DMS79 treated with DMSO at 0.1 percent for 48 hours (cell line): ENCODE measurements around the gene WASF2.
A peak's percentile ranks its signal among the peaks of the same experiment; 100 is the strongest.
"Not testable (repeated sequence)": the region's sequence is repeated elsewhere in the genome, so short reads cannot be mapped to it uniquely, and the experiment has no call there.

Experiments
- DNase-seq: peaks from one replicate; lab custom pipeline; 2025; lab: John Stamatoyannopoulos, UW

WASF2 gene

DNA sequence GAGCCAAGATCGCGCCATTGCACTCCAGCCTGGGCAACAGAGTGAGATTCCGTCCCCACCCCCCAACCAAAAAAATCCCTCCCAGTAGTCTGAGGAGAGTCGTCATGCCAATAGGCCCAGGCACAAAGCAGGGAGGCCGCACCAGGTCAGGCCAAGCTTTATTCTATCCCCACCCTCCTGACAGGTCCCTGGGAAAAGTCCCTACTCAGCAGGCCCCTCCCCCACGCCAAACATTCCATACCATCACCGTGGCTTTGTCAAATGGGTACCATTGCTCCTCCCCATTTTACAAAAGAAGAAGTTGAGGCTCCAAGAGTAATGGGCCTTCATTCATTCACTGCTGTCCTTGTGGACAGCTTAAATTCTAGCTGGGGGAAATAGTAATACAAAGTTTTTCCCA lies 92.2 kb downstream of the WASF2 start:
- DNase-seq, result no peak

DNA sequence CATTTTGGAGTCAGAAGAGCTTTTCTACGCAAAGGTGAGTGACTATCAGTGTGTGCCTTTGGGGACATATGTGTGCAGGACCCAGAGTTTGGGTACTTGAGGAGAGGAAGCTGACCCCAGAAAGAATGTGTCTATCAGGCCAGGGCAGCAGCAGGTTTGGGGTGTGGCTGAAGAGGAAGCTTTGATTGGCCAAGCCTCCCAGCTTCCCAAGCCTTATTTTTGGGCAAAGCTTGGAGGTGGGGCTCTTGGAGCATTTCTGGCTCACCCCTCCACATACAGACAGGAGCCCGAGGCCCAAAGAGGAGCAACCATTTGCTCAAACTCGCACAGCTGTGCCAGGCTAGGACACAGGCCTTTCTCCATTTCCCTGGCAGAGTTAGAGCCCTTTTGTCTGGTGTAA lies 92.9 kb downstream of the WASF2 start:
- no peak for DNase-seq

- peak; percentile 85 for DNase-seq
These were observed 94.3 kb downstream of the WASF2 start for GRCh38 chr1:27395441-27396195.

- no peak for DNase-seq
These were observed 95.0 kb downstream of the WASF2 start for GRCh38 chr1:27394925-27395324.

DNA sequence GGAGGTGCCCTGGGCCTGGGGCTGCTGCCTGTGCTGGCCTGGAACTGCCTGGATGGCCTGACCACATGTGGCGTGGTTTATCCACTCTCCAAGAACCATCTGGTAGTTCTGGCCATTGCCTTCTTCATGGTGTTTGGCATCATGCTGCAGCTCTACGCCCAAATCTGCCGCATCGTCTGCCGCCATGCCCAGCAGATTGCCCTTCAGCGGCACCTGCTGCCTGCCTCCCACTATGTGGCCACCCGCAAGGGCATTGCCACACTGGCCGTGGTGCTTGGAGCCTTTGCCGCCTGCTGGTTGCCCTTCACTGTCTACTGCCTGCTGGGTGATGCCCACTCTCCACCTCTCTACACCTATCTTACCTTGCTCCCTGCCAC lies 95.7 kb downstream of the WASF2 start:
- DNase-seq, result no peak

- DNase-seq, result no peak
These were observed 96.2 kb downstream of the WASF2 start for GRCh38 chr1:27393641-27394281.

DNA sequence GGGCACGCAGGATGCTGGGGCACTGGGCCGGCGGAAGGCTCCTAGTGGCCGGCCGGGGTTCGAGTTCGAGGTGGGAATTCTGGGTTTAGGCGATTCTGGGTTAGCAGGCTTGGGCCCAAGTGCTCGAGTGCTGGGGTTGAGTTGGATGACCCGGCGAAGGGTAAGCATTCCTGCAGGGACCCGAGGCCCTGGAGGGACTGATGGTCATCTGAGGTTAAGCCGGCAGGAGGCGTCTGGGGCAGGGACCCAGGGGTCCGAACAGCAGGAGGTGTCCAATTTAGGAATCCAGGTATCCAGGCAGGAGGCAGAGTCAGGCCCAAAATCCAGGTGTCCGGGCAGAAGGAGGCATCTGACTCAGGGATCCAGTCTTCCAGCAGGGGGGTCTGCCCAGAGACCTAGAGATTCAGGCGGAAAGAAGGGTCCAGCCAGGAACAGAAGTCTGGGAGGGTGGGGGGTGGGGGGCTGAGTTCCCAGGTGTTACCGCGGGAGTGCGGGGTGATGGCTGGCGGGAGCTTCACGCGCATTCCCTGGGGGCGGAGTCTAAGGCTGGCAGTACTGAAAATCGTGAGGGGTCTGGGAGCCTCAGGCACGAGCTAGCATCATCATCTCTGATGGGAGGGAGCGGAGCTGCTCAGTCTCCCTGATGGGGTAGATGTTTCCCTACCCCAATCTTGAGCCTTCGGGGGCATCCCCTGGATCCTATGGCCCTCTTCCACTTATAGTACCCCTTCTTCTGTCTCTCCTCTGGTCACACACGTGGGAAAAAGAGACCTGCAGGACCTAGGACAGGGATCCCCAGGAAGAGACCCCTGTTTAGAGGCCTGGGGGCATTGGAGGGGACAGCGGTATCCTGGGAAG lies 97.0 kb downstream of the WASF2 start:
- no peak for DNase-seq

- peak; percentile 91 for DNase-seq
These were observed 97.7 kb downstream of the WASF2 start, which contains the start of gene GPR3 for GRCh38 chr1:27392096-27392777. TSS of gene GPR3 (plus strand) at chr1:27392622. CDS start at chr1:27393799, 1,177 bp downstream.

- peak; percentile 53 for DNase-seq
These were observed 98.4 kb downstream of the WASF2 start for GRCh38 chr1:27391511-27392095.

DNA sequence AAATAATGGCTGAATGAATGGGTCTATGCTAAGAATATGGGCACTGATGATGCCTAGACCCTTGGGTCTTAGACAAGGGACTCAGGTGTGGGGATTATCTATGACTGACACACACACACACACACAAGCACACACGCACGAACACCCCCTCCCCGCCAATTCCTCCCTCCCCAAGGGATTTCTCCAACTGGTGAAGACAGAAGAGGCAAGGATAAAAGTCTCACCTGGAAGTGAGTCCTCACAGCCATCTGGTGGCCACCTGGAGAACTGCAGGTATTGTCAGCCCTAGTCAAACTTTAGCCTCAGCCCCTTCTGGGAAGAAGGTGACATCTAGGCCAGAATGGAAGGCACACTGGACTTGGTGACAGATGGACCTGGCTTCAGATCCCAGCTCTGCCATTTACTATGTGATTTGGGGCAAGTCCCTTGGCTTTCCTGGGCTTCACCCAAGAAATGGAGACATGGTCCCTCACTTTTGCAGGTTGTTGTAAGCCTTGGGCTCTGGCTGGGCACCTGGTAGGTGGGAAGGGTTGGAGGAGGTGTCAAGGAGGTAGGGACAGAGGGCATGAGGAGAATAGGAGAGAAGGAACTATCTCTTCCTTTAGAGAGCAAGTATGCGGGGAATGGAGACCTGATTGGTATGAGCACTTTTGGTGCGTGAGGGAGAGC lies 101.5 kb downstream of the WASF2 start:
- DNase-seq, result peak; percentile 83

GRCh38 chr1:27384797-27385196 lies 105.2 kb downstream of the WASF2 start:
- DNase-seq, result not testable (repeated sequence)

- no peak for DNase-seq
These were observed 106.3 kb downstream of the WASF2 start for GRCh38 chr1:27383661-27384060.

DNA sequence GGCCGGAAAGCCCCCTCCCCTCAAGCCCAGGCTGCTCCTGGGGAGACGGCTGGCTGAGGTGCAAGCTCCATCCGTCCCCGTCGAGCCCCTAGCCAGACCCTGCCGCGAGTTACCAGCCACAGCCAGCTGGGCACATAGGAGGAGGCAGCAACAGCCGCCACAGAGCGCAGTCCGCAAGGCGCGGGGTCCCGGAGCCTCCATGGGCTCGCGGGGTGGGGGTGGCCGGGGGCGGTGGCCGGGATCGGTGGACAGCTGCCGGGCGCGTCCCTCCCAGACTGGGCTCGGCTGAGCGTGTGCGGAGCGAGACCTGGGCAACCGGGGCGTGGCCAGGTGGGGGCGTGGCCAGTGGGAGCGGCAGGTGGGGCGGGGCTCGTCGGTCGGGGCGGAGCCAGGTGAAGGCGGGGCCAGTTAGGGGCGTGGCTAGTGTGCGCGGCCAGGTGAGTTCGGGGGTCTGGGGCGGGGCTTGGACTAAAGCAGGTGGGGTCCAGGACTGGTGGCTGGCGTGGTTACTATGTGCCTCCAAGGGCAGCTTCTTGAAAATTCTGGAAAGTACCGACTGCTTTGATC lies 106.8 kb downstream of the WASF2 start, which contains the start of gene CD164L2:
TSS of gene CD164L2 (minus strand) at position 295 of the 567 bp plus-strand sequence. CDS start at position 201, 94 bp downstream.
- DNase-seq, result no peak

- no peak for DNase-seq
These were observed 107.8 kb downstream of the WASF2 start for GRCh38 chr1:27381969-27382762.

DNA sequence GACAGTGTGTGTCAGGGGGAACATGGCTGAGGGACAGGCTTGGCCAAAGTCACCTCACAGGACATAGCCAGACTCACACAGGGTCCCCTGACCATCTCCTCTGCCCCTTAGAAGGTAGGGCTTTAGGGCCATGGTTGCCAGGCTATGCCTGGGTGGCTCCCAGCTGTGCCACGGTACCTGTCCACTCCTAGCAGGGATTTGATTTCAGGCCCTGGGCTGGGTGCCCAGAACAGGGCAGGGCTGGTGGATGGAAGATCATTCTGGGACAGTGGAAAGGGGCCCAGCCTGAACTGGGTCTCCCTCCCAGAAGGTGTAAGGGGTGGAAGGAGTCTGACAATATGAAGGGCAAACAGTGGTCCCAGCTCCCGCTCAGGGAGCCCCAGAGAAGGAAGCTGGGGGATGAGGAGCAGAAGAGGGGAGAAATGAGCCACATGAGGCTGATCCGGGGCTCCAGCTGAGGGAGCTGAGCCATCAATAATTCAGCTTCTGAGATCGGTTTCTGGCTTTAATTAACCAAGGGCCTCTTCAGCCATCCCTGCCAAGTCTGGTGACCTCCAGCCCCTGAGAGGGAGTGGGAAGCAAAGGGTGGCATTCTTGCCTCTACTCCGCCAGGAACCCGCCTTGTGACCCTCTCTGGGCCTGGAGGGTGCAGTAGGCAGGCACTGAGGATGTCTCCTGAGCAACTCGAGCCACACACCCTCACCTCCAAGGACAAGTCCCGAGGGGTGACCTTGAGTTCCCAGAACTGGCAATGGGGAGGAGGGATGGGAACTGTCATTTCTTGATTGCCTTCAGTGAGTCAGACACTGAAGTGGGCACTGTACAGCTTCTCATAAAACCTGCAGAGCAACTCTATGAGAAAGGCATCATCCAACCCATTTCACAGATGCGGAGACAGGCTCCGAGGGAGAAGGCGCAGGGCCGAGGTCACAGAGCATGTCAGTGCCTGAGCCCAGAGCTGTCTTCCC lies 108.9 kb downstream of the WASF2 start:
- no peak for DNase-seq

- no peak for DNase-seq
These were observed 109.7 kb downstream of the WASF2 start for GRCh38 chr1:27380224-27380623.

- DNase-seq, result no peak
These were observed 110.3 kb downstream of the WASF2 start for GRCh38 chr1:27379564-27380122.
